ENCODE data around the gene SLC2A10. TPM values are rescaled to one million over a fixed set of nuclear protein-coding genes. Genes with fewer than 3 reads are reported as not detected.

The SLC2A10 gene
- total and polyA plus RNA-seq, 7 donors = 0.40 to 1.7 (median 1.0) TPM

DNA sequence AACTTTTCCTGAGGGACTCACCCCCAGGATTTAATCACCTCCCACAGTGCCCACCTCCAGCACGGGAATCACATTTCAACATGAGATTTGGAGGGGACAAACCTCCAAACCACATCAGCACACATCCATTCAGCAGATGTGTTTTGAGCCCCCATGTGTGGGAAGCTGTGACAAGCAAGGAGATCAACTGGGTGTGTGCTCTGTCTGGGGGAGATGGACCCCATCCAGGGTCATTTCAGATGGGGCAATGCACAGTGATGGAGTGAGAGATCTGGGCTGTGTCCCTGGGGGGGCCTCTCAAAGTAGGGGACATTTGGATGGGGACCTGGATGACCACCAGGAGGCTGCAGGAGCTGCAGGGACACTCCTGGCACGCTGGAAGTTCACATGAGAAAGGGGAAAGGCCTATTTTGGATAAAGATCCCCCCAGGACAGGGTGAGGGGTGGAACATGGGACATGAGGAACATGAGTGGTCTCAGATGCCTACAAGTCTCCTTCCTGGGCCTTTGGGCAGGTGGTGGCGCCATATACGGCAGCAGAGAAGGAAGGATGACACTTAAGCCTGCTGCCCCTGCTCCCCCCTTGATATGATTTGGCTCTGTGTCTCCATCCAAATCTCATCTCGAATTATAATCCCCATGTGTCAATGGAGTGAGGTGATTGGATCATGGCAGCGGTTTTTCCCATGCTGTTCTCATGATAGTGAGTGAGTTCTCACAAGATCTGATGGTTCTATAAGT is 49.6 kb downstream of the SLC2A10 start:
- WGBS, 3 donors = 71 to 76% (median 74%) methylated on average over 6 of the region's 6 CpGs
- Histone ChIP-seq H3K36me3 (ENCODE audit: insufficient read depth in 1 of 2, low read depth in 1 of 2) (no peaks in the 10 kb centered on the region), H3K27me3 (ENCODE audit: insufficient read depth in 3 of 3, low read length in 2 of 3) (peaks cover 0 to 5% (median 0%) of the 10 kb centered on the region in 3 donors), H3K4me1 (no peaks in the 10 kb centered on the region), H3K27ac (no peak overlapping the region), H3K9me3 (no peaks in the 10 kb centered on the region), H3K4me3 (no peak overlapping the region)
- TF ChIP-seq, protein P1, sequence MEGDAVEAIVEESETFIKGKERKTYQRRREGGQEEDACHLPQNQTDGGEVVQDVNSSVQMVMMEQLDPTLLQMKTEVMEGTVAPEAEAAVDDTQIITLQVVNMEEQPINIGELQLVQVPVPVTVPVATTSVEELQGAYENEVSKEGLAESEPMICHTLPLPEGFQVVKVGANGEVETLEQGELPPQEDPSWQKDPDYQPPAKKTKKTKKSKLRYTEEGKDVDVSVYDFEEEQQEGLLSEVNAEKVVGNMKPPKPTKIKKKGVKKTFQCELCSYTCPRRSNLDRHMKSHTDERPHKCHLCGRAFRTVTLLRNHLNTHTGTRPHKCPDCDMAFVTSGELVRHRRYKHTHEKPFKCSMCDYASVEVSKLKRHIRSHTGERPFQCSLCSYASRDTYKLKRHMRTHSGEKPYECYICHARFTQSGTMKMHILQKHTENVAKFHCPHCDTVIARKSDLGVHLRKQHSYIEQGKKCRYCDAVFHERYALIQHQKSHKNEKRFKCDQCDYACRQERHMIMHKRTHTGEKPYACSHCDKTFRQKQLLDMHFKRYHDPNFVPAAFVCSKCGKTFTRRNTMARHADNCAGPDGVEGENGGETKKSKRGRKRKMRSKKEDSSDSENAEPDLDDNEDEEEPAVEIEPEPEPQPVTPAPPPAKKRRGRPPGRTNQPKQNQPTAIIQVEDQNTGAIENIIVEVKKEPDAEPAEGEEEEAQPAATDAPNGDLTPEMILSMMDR (IDR thresholded peaks at IDR 0.05) = no peak
- DNase-seq (no peak), ATAC-seq (no peak)
- intact Hi-C loops (cut with DNase I) = loop anchor here in 1 of 2 donors (5.0 kb wide), 1 partner anchor 388 kb away; no protein-coding TSS in a partner anchor

DNA sequence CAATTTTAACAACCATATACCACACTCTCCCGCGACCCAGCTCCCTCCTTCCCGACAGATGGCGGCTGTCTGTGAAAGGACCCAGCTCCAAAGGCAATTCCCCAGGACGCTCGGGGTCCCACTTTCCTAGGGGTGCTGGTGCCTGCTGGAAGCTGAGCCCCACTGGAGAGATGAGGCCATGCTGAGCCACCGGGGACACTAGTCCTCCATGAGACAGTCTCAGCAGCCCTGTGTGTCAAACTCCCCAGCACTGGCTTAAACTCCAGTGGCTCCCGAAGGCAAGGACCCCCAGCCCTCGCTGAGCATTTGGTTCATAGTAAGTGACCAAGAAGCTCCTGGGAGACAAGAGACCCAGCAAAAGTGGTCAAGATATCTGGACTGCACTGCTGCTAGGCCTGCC is 52.1 kb downstream of the SLC2A10 start:
- Histone ChIP-seq H3K27ac (no peak overlapping the region), H3K9me3 (no peaks in the 10 kb centered on the region), H3K36me3 (ENCODE audit: insufficient read depth in 1 of 2, low read depth in 1 of 2) (no peaks in the 10 kb centered on the region), H3K4me1 (no peaks in the 10 kb centered on the region), H3K4me3 (no peak overlapping the region), H3K27me3 (ENCODE audit: insufficient read depth in 3 of 3, low read length in 2 of 3) (peaks cover 0 to 5% (median 0%) of the 10 kb centered on the region in 3 donors)
- DNase-seq (no peak), ATAC-seq (no peak)
- intact Hi-C loops (cut with DNase I) = no loop called here
- WGBS, 3 donors = 78 to 86% (median 79%) methylated on average over 9 of the region's 9 CpGs
- TF ChIP-seq, protein P1 (IDR thresholded peaks at IDR 0.05) = no peak

GRCh38 chr20:46764068-46764467 is 54.6 kb downstream of the SLC2A10 start:
- WGBS, 3 donors = 82 to 91% (median 85%) methylated on average over 4 of the region's 4 CpGs
- DNase-seq (no peak), ATAC-seq (no peak)
- no peaks in the 10 kb centered on the region for H3K4me1 ChIP-seq
- no peak overlapping the region for H3K4me3 ChIP-seq
- TF ChIP-seq, protein P1 (IDR thresholded peaks at IDR 0.05) = no peak
- H3K36me3 ChIP-seq (ENCODE audit: insufficient read depth in 1 of 2, low read depth in 1 of 2) = no peaks in the 10 kb centered on the region
- intact Hi-C loops (cut with DNase I) = no loop called here
- peaks cover 0 to 5% (median 0%) of the 10 kb centered on the region in 3 donors for H3K27me3 ChIP-seq (ENCODE audit: insufficient read depth in 3 of 3, low read length in 2 of 3)
- H3K27ac ChIP-seq = no peak overlapping the region
- no peaks in the 10 kb centered on the region for H3K9me3 ChIP-seq

DNA sequence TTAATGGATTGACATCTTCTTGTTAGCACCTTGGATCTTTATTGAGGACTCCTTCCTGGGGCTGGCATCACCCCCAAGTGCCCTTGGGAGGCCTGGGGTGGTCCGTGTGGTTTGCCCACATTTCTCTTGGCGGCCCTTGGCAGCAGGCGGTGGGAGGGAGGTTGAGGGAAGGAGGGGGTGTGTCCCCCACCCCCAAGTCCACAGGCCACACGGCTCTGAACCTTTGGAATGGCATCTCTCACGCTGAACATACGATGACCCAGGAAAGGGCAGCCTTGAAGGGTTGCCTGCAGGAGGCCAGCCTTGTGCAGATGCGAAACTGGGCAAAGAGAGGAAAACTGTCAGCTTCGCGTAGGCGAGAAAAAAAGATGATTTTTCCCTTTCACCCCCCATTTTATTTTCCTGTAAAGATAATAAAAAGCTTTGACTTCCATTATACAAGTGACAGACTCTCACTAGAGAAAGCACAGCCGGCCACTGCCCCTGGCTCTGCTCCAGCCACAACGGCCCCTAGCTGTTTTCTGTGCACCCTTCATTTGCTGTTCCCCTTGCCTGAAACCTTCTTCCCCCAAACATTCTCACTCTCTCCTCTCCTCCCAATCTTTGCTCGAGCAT is 56.2 kb downstream of the SLC2A10 start:
- no peaks in the 10 kb centered on the region for H3K36me3 ChIP-seq (ENCODE audit: insufficient read depth in 1 of 2, low read depth in 1 of 2)
- no peaks in the 10 kb centered on the region for H3K4me1 ChIP-seq
- H3K27me3 ChIP-seq (ENCODE audit: insufficient read depth in 3 of 3, low read length in 2 of 3) = peaks cover 0 to 3% (median 0%) of the 10 kb centered on the region in 3 donors
- ATAC-seq = no peak
- WGBS, 3 donors = 57 to 63% (median 59%) methylated on average over 13 of the region's 13 CpGs
- no peak overlapping the region for H3K4me3 ChIP-seq
- DNase-seq = no peak
- TF ChIP-seq, protein P1 (IDR thresholded peaks at IDR 0.05) = no peak
- H3K27ac ChIP-seq = no peak overlapping the region
- intact Hi-C loops (cut with DNase I) = no loop called here
- no peaks in the 10 kb centered on the region for H3K9me3 ChIP-seq
